Liver (tissue), 9 donors: ENCODE measurements around the gene TMEM101. TPM values are rescaled to one million over a fixed set of nuclear protein-coding genes. Genes with fewer than 3 reads are reported as not detected.

ENCODE experiments used
- DNase-seq: peaks from one replicate; pipeline ENCODE4 v3.0.0-alpha.2; 2017; ENCODE audit warnings: low spot score
- H3K27ac ChIP-seq, 2 donors: one replicate each; pipeline ENCODE4 v1.7.0; 2013; ENCODE audit warnings: inconsistent platforms in 2 of 2, low read length in 2 of 2, control low read depth in 1 of 2, low read depth in 1 of 2, mild to moderate bottlenecking in 1 of 2
- H3K27me3 ChIP-seq, 4 donors: one replicate each; pipeline versions ENCODE4 v1.6.1 to v1.7.0; 2013; ENCODE audit warnings: low read length in 3 of 4, inconsistent platforms in 1 of 4, mild to moderate bottlenecking in 1 of 4, moderate library complexity in 1 of 4; ENCODE audit not compliant: control insufficient read depth in 4 of 4, insufficient read depth in 4 of 4
- H3K36me3 ChIP-seq, 4 donors: one replicate each; pipeline versions ENCODE4 v1.6.1 to v1.7.0; 2013; ENCODE audit warnings: low read length in 3 of 4, mild to moderate bottlenecking in 3 of 4, low read depth in 1 of 4, moderate library complexity in 1 of 4; ENCODE audit not compliant: control insufficient read depth in 4 of 4, insufficient read depth in 3 of 4
- H3K4me1 ChIP-seq, 4 donors: one replicate each; pipeline versions ENCODE4 v1.6.1 to v1.7.0; 2013; ENCODE audit warnings: low read length in 3 of 4, mild to moderate bottlenecking in 3 of 4, moderate library complexity in 1 of 4; ENCODE audit not compliant: control insufficient read depth in 4 of 4, insufficient read depth in 4 of 4
- H3K4me3 ChIP-seq, 3 donors: one replicate each; pipeline versions ENCODE4 v1.6.1 to v1.7.0; 2013; ENCODE audit warnings: low read length in 3 of 3, control low read depth in 1 of 3, low read depth in 1 of 3, mild to moderate bottlenecking in 1 of 3
- H3K9ac ChIP-seq, 2 donors: one replicate each; pipeline ENCODE4 v1.7.0; 2013; ENCODE audit warnings: low read length in 2 of 2, mild to moderate bottlenecking in 2 of 2, moderate library complexity in 2 of 2, control low read depth in 1 of 2, low read depth in 1 of 2
- H3K9me3 ChIP-seq, 4 donors: one replicate each; pipeline versions ENCODE4 v1.6.1 to v1.7.0; 2013; ENCODE audit warnings: low read length in 3 of 4; ENCODE audit not compliant: control insufficient read depth in 4 of 4
- ATF3 ChIP-seq: IDR thresholded peaks from 2 replicates; pipeline ENCODE4 v1.6.1; 2016; ENCODE audit warnings: antibody characterized with exemption
- CTCF ChIP-seq: fragments of 150-350 bp; IDR thresholded peaks from 2 replicates; pipeline ENCODE4 v1.5.1; 2017; ENCODE audit warnings: improper control_type of control experiment, low read depth, low read length; ENCODE audit not compliant: missing input control
- EGR1 ChIP-seq, 2 donors: IDR thresholded peaks; 2 replicates each; pipeline ENCODE4 v1.6.1; 2016 to 2018; ENCODE audit warnings: antibody characterized with exemption in 2 of 2, low read depth in 2 of 2
- FOXA1 ChIP-seq: IDR thresholded peaks from 2 replicates; pipeline ENCODE4 v1.6.1; 2016; ENCODE audit warnings: antibody characterized with exemption
- FOXA2 ChIP-seq: IDR thresholded peaks from 2 replicates; pipeline ENCODE4 v1.6.1; 2016; ENCODE audit warnings: antibody characterized with exemption
- GABPA ChIP-seq, 2 donors: IDR thresholded peaks in 1 of 2; conservative IDR thresholded peaks in 1 of 2; 2 replicates each; pipeline ENCODE4 v1.6.1; 2016; ENCODE audit warnings: antibody characterized with exemption in 2 of 2, mild to moderate bottlenecking in 1 of 2, moderate library complexity in 1 of 2
- HNF4A ChIP-seq, 2 donors: conservative IDR thresholded peaks; 2 replicates each; pipeline ENCODE4 v1.6.1; 2016; ENCODE audit warnings: antibody characterized with exemption in 2 of 2, mild to moderate bottlenecking in 2 of 2
- HNF4G ChIP-seq: IDR thresholded peaks from 2 replicates; pipeline ENCODE4 v1.6.1; 2016; ENCODE audit warnings: antibody characterized with exemption
- JUND ChIP-seq, 2 donors: IDR thresholded peaks; 2 replicates each; pipeline ENCODE4 v1.6.1; 2016; ENCODE audit warnings: antibody characterized with exemption in 2 of 2
- MAX ChIP-seq: IDR thresholded peaks from 2 replicates; pipeline ENCODE4 v1.6.1; 2016; ENCODE audit warnings: antibody characterized with exemption
- REST ChIP-seq: IDR thresholded peaks from 2 replicates; pipeline ENCODE4 v1.6.1; 2016; ENCODE audit warnings: antibody characterized with exemption, mild to moderate bottlenecking
- SP1 ChIP-seq: IDR thresholded peaks from 2 replicates; pipeline ENCODE4 v1.6.1; 2018; ENCODE audit warnings: antibody characterized with exemption, mild to moderate bottlenecking
- TAF1 ChIP-seq: conservative IDR thresholded peaks from 2 replicates; pipeline ENCODE4 v1.6.1; 2016; ENCODE audit warnings: antibody characterized with exemption, mild to moderate bottlenecking
- ZBTB33 ChIP-seq: IDR thresholded peaks from 2 replicates; pipeline ENCODE4 v1.6.1; 2016; ENCODE audit warnings: antibody characterized with exemption
- WGBS: extraction: QIAGEN DNeasy Blood & Tissue Kit; methylation state at CpG from one replicate; pipeline ENCODE4 v1.1.7; 2013; 5-methylcytosine and 5-hydroxymethylcytosine counted together
- polyA plus RNA-seq, 2 donors: library from polyadenylated mRNA; stranded (reverse) in 1 of 2; unstranded in 1 of 2; fragments of 200-250 nt in 1 of 2; fragments of >200 nt in 1 of 2; fragmentation: Nextera tagmentation in 1 of 2; extraction: Ambion mirVana in 1 of 2; gene quantifications; one replicate each; pipeline versions ENCODE4 v1.2.1 to v1.2.3, GENCODE V29; 2013 to 2015
- total RNA-seq, 2 donors: library from RNA; depleted of rRNA; stranded (reverse); fragments of >200 nt; gene quantifications; one replicate each; pipeline ENCODE4 v1.2.3, GENCODE V29; 2014
- donor health status: healthy.
- donor health status: healthy.
- donor health status: healthy.
- donor health status: healthy.
- donor health status: healthy.

TMEM101 gene
- total and polyA plus RNA-seq, 4 donors: 12.0 to 25.7 (median 21.4) TPM

- 78% methylated on average over 4 of the region's 4 CpGs for WGBS
- Histone ChIP-seq H3K9me3 (no peaks in the 10 kb centered on the region), H3K27ac (no peak overlapping the region), H3K36me3 (peaks cover 0 to 2% (median 1%) of the 10 kb centered on the region in 4 donors), H3K4me1 (peaks cover 0 to 21% (median 10%) of the 10 kb centered on the region in 4 donors), H3K4me3 (no peak overlapping the region), H3K9ac (no peak overlapping the region), H3K27me3 (no peaks in the 10 kb centered on the region)
- no peak for TF ChIP-seq MAX
- no peak for TF ChIP-seq GABPA (IDR thresholded peaks at IDR 0.05 in 1 of 2, conservative IDR thresholded peaks at IDR 0.05 in 1 of 2)
- TF ChIP-seq TAF1: no peak
- TF ChIP-seq HNF4A (conservative IDR thresholded peaks at IDR 0.05): no peak
- no peak for TF ChIP-seq FOXA2
- no peak for TF ChIP-seq SP1
- no peak for TF ChIP-seq JUND (IDR thresholded peaks at IDR 0.05)
- no peak for TF ChIP-seq FOXA1
- TF ChIP-seq HNF4G: no peak
- no peak for TF ChIP-seq CTCF
- TF ChIP-seq ZBTB33: no peak
- TF ChIP-seq REST: no peak
- no peak for TF ChIP-seq ATF3
- TF ChIP-seq EGR1 (IDR thresholded peaks at IDR 0.05; ENCODE audit: low read depth in 2 of 2): no peak
- no peak for DNase-seq
Observed at GRCh38 chr17:44043272-44043696, 28.5 kb upstream of the TMEM101 start.
